Purkinje cell (primary cell): ENCODE data around the gene TMF1. TPM values are rescaled to one million over a fixed set of nuclear protein-coding genes. Genes with fewer than 3 reads are reported as not detected.

Experiments used
- polyA plus RNA-seq: library from polyadenylated mRNA; unstranded; fragments of >200 nt; fragmentation: Nextera tagmentation; gene quantifications from 2 replicates; pipeline ENCODE4 v1.2.1, GENCODE V29; 2014

The TMF1 gene, protein sequence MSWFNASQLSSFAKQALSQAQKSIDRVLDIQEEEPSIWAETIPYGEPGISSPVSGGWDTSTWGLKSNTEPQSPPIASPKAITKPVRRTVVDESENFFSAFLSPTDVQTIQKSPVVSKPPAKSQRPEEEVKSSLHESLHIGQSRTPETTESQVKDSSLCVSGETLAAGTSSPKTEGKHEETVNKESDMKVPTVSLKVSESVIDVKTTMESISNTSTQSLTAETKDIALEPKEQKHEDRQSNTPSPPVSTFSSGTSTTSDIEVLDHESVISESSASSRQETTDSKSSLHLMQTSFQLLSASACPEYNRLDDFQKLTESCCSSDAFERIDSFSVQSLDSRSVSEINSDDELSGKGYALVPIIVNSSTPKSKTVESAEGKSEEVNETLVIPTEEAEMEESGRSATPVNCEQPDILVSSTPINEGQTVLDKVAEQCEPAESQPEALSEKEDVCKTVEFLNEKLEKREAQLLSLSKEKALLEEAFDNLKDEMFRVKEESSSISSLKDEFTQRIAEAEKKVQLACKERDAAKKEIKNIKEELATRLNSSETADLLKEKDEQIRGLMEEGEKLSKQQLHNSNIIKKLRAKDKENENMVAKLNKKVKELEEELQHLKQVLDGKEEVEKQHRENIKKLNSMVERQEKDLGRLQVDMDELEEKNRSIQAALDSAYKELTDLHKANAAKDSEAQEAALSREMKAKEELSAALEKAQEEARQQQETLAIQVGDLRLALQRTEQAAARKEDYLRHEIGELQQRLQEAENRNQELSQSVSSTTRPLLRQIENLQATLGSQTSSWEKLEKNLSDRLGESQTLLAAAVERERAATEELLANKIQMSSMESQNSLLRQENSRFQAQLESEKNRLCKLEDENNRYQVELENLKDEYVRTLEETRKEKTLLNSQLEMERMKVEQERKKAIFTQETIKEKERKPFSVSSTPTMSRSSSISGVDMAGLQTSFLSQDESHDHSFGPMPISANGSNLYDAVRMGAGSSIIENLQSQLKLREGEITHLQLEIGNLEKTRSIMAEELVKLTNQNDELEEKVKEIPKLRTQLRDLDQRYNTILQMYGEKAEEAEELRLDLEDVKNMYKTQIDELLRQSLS
- polyA plus RNA-seq, result 22.7 and 27.4 TPM in 2 replicates

DNA sequence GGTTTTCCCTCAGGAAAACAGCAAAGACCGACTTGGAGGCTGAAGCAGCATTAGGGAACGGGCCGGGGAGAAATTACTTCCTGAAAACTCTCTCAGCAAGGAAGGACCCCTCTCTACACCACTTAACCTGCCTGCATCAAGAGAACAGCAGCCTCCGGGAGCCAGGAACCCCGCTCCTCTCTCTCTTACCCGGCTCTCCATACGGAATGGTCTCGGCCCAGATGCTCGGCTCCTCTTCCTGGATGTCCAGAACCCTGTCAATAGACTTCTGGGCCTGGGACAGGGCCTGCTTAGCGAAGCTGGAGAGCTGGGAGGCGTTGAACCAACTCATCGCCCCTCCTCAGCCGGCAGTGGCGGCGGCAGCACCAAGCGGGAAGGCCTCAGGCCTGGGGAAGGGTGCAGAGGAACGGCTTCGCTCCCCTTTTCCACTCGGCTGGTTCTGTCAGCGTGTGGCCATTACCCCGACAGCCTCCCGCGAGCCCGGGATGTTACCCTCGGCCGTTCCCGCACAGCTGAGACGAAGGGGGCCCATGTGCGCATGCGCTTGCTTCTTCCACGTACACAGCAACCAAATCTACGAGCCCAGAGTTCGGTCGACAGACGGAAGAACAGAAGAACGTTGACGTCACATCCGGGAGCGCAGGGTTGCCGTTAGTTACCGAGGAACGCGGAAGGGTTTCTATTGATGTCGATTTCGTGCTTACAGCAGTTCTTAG, at the start of gene TMF1:
TMF1 (minus strand) TSS at position 578 of the 716 bp plus-strand sequence; CDS start at position 331, 247 bp downstream.

DNA sequence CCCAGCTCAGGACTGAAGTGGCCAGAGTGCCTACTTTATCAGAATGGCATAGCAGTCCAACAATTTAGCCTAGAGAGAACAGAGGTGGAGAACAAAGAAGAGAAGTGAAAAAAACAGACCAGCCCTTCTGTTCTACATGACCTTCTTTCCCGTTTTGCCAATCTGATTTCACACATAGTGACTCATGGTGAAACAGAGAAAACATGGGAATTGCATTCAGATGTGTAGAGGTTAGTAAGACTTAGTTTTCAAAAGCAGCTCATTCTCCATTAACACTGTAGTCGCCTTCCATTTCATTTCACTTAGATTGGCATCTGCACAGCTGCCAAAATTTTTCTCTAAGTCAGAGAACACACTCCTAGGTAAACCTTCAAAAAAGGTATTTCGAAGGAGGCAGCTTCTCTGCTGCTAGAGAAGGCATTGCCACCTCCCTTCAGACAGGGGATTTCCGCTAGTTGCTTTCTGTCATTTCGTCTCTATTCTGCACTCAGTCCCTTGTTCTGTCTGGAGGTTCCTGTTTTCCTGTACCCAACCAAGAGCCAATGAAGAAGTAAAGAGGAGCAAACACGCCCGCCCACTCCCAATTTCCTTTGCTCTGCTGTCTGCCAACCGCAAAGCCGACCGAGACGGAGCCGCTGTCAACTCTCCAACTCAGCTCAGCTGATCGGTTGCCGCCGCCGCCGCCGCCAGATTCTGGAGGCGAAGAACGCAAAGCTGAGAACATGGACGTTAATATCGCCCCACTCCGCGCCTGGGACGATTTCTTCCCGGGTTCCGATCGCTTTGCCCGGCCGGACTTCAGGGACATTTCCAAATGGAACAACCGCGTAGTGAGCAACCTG, 32.4 kb upstream of the TMF1 start, which contains the start of gene ARL6IP5:
ARL6IP5 (plus strand) TSS at position 612 of the 842 bp plus-strand sequence; CDS start at position 723, 111 bp downstream.

DNA sequence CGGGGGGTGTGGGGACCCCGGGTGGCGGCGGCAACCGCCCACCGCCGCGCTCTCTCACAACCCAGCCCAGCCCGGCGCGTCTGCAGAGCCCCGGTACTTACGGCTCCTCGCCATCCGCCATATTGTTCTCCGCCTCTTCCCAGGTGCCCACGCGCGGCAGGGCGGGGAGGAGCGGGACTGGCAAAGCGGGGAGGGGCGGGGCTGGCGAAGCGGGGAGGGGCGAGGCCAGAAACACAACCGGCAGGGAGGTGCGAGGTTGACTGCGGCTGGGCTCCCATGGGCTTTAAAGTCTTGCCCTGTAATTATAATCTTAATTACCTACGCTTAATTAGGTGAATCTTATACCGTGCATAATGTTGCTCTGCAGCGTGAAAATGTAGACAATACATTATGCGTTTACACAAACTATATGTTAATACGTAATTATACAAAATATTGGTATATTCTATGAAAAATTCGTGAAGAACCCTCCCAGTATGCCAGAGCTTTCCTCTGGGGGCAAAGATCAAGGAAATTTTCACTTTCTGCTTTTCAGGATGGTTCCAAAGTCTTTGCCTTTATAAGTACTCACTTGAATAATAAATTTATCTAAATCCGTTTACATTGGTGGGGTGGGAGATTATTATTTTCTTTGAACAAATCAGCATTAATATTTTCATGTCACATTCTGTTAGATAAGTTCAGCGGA, 28.2 kb upstream of the TMF1 start, which contains the start of gene UBA3:
UBA3 (minus strand) TSS at position 133 of the 688 bp plus-strand sequence; CDS start at position 121, 12 bp downstream.

DNA sequence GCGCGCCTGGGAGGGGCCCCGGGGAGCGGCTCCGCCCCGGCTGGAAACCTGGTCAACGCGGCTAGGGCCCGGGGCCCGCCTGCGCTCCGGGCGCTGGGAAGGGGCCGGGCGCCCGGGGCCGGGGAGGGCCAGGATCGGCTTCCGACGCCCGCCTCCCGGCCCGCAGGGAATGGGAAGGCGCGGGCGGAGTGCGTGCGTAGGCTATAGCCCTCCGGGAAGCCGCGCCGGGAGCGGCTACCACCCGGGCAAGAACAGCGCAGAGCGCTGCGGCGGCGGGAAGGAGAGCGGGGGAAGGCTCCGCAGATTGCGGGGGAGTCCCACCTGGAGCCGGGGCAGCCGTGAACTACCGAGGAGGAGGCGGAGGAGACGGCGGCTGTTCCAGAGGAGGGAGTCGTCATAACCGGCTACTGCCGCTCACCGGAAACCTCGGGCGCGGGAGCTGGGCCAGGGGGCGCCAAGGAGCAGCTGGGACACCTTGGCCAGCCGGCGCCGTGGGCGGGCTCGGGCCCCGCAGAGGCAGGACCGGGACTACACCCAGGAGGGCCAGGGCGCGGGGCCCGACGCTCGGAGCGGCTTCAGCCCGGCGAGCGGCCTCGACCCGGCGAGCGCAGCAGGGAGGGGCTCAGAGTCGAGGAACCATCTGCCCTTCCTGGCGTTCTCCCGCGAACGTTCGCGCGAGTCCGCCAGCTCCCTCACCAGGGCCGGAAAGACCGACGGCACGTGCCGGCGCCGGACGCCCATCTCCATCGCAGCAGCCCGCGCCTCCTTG, 38.7 kb downstream of the TMF1 start, which contains the start of gene EOGT:
EOGT (minus strand) TSS at position 432 of the 769 bp plus-strand sequence. CDS start 3,838 bp downstream, outside the sequence.

Other genes with a start within 250 kb of the TMF1 start
- 3.3 and 7.9 TPM in 2 replicates for gene TAFA4, start 119.8 kb downstream of the TMF1 start, polyA plus RNA-seq
- 0.15 and 2.7 TPM in 2 replicates for gene EOGT, start 38.6 kb downstream of the TMF1 start, polyA plus RNA-seq
- 91.2 and 110 TPM in 2 replicates for gene UBA3, start 28.0 kb upstream of the TMF1 start, polyA plus RNA-seq
- gene ARL6IP5, start 32.6 kb upstream of the TMF1 start, polyA plus RNA-seq, result 241 and 392 TPM in 2 replicates
- gene LMOD3, start 70.3 kb upstream of the TMF1 start, polyA plus RNA-seq, result 0.32 TPM in 1 of 2 replicates, not detected in the other